Right renal cortex interstitium (tissue), 3 donors: ENCODE measurements around the gene PEX11A. TPM values are rescaled to one million over a fixed set of nuclear protein-coding genes. Genes with fewer than 3 reads are reported as not detected.

ENCODE experiments used
- DNase-seq, 3 donors: peaks; one replicate each; pipeline ENCODE4 v3.0.0-alpha.2; 2013; ENCODE audit warnings: low read depth in 3 of 3, low spot score in 2 of 3
- polyA plus RNA-seq, 3 donors: library from polyadenylated mRNA; unstranded; fragments of 120-200 nt; gene quantifications; one replicate each; pipeline ENCODE4 v1.2.1, GENCODE V29; 2013; ENCODE audit not compliant: insufficient read length in 3 of 3

The PEX11A gene
- polyA plus RNA-seq, 3 donors = 18.0 to 20.4 (median 18.5) TPM

GRCh38 chr15:89657686-89658200, 32.8 kb downstream of the PEX11A start:
- DNase-seq = no peak

- no peak for DNase-seq
These were observed 34.3 kb downstream of the PEX11A start for GRCh38 chr15:89656116-89656815.

DNA sequence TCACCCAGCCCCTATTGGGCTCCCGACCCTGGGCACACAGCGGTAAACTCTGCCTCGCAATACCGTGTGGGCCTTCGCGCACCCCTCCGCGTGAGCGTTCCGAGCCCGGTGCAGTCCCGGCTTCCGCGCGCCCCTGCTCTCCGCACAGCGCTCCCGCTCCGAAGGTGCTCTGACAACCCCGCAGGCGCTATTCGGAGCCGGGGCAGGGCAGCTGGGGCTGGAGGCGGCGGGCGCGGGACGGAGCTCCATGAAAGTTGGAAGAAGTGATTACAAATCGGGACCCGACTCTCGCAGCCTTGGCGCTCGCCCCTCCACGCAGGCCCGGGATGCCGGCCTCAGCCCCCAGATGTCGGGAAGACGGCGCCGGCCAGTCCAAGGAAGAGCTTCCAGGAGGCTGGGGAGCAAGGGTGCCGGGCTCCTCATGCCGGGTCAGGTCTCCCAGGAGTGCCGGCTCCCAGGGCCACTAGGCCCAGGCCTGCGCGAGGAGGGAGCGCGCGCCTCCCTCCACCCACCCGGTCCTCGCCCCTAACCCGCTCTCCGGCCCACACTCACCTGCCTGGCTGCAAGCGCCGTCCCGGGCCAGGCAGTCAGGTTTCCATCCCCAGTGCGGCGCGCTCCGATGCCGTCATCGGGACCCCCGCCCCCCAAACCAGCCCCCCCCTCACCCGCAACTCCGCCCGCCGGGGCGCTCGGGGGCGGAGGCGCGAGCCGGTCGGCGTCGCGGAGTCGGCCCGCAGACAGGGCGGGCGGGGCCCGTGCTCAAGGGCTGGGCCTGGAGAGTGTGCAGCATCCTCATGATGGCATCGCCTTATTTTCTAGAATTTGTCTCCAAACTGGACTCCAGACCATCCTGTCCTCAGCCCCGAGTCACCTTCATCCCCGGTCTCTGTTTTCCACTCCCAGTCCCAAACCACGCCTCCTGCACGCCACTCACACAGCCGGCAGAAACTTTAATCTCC, 35.4 kb downstream of the PEX11A start, which contains the start of gene KIF7:
KIF7 (minus strand) TSS at position 621 of the 959 bp plus-strand sequence. CDS start 2,537 bp downstream, outside the sequence.
- peak in 1 of 3 donors; percentile 54 for DNase-seq

DNA sequence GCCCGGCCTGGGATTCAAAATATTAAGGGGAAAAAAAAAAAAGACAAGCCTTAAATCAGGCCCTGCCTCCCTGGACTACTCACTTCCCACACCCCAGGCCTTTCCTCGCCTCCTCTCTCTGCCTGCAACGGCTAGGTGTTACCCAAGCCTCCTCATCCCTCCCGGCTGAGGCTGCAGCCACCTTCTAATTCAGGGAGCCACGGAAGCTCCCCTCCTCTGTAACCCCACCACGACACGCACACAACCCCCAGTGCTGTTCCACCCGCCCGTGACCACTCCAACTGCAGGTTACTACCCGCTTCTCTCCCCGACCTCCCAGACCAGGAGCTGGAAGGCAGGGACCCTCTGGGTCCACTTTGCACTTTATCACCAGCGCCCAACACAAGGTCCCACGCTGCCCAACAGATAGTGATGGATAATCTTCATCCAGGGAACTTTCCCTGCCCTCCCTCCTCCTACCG, 36.2 kb downstream of the PEX11A start:
- no peak for DNase-seq

GRCh38 chr15:89653578-89653977, 37.0 kb downstream of the PEX11A start:
- no peak for DNase-seq

GRCh38 chr15:89652666-89653065, 37.9 kb downstream of the PEX11A start:
- DNase-seq = no peak

DNA sequence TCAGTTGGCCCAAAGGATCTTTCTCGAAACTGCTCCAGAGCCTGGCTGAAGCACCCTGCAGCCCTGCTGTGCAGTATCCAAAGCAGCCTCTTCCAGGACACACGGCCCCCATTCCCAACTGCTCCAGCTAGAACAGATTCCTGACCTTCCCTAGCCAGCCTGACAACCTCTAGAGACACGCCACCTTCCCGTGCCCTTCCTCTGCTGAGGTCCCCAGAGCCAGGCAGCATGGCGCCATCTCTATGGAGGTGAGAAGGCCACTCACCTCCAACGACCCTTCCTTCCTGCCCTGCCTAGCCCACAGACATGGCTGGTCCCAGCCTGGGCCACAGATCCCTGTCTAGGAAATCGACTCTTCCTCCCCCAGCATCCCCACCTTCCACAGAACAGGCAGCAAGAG, 38.4 kb downstream of the PEX11A start:
- DNase-seq = no peak

- DNase-seq = no peak
These were observed 40.8 kb downstream of the PEX11A start for GRCh38 chr15:89649716-89650115.

- no peak for DNase-seq
These were observed 41.4 kb downstream of the PEX11A start for GRCh38 chr15:89649013-89649625.

- no peak for DNase-seq
These were observed 42.2 kb downstream of the PEX11A start for GRCh38 chr15:89648106-89649012.

- no peak for DNase-seq
These were observed 43.2 kb downstream of the PEX11A start for GRCh38 chr15:89647191-89647851.

DNA sequence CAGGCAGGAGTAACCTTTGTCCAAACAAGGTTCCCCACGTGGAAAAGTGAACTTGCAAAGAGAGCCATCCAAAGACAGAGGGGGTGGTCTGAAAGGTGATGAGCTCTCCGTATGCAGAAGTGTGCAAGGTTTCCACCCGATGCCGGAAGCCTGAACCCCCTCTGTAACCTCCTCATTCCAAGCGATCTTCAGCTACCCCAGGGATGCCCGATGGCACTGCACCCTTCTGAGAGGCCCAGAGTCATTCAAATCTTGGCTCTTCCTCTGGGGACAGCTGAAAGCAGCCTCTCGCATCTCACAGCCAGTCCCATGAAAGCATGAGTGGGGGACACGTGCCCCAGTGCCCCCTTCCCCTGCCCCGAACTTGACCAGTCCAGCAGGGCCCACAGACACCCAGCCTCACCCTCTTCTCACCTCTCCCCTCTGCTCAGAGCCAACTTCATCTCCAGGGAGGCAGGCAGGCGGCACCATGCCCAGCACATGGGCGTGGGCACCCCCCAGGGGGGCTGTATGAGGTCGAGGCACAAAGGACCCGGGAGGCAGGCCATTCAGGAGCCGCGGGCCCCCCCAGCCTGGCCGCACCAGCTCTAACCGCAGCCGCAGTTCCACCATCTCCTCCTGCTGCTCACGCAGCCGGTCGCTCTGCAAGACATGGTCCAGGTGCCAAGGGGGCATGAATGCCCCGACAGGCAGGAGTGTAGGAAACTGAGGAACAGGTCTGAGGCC, 44.0 kb downstream of the PEX11A start:
- DNase-seq = no peak

GRCh38 chr15:89645680-89646079, 44.9 kb downstream of the PEX11A start:
- no peak for DNase-seq

GRCh38 chr15:89642106-89642505, 48.4 kb downstream of the PEX11A start:
- DNase-seq = no peak

GRCh38 chr15:89641053-89641452, 49.5 kb downstream of the PEX11A start:
- DNase-seq = no peak

DNA sequence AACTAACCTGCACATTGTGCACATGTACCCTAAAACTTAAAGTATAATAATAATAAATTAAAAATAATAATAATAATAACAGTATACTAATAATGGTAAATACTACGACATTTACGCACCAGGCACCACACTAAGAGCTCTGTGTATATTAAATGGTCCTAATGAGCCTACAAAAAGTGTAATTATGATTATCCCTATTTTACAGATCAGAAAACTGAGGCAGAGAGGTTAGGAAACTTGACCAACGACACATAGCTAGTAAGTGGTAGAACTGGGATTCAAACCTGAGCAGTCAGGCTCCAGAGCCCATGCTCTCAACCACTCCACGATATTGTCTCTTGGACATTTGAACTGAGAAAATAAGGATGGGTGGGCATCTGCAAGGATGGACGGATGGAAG, 50.3 kb downstream of the PEX11A start:
- DNase-seq = no peak

DNA sequence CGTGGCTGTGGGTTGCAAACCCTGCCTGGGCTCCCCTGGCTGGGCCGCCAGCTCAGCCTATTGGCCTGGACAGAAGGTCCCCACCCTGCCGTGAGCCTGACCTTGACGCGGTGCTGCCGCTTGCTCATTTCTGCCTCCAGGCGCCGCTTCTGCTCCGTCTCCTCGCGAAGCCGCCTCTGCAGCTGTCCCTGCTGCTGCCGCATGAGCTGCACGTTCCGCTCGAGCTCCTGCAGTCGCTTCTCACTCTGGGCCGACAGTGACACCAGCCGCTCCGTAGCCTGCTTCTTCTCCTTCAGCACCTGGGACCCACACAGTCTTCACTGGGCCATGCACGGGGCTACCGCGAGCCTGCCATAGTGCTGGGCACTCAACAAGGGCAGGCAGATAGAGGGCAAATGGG, 57.0 kb downstream of the PEX11A start:
- no peak for DNase-seq

- DNase-seq = no peak
These were observed 57.8 kb downstream of the PEX11A start for GRCh38 chr15:89632563-89633430.
